HepG2 (cell line): ENCODE measurements around the gene DENND2A. TPM values are rescaled to one million over a fixed set of nuclear protein-coding genes. Genes with fewer than 3 reads are reported as not detected.
A peak's percentile ranks its signal among the peaks of the same experiment; 100 is the strongest.

Experiments used
- GATAD1 ChIP-seq: IDR thresholded peaks from 2 replicates; pipeline ENCODE4 v1.6.1; 2016; ENCODE audit warnings: missing genetic modification reagents, missing compliant biosample characterization
- HOXA3 ChIP-seq: sonication (generic); formaldehyde crosslinking; IDR thresholded peaks from 2 replicates; pipeline ENCODE4 v1.5.0; 2020; ENCODE audit warnings: missing genetic modification reagents
- KAT7 ChIP-seq: IDR thresholded peaks from 2 replicates; pipeline ENCODE4 v1.6.1; 2018; ENCODE audit warnings: borderline replicate concordance, missing compliant biosample characterization
- PCBP1 ChIP-seq: fragments of 200-400 bp; formaldehyde crosslinking; IDR thresholded peaks from 2 replicates; pipeline ENCODE4 v1.6.1; 2017; ENCODE audit warnings: mild to moderate bottlenecking, low read depth, low read length, borderline replicate concordance
- SALL1 ChIP-seq: sonication (generic); formaldehyde crosslinking; IDR thresholded peaks from 2 replicates; pipeline ENCODE4 v1.8.0; 2022; ENCODE audit warnings: mild to moderate bottlenecking, missing genetic modification reagents
- SMARCE1 ChIP-seq: fragments of 450-650 bp; IDR thresholded peaks from 2 replicates; pipeline ENCODE4 v1.6.1; 2017; ENCODE audit warnings: borderline replicate concordance
- THAP11 ChIP-seq: IDR thresholded peaks from 2 replicates; pipeline ENCODE4 v1.6.1; 2016; ENCODE audit warnings: missing biosample characterization, missing genetic modification reagents
- XRCC5 ChIP-seq: fragments of 200-400 bp; formaldehyde crosslinking; optimal IDR thresholded peaks from 2 replicates; pipeline ENCODE3; 2017; ENCODE audit warnings: mild to moderate bottlenecking, low read length
- ZBTB21 ChIP-seq: sonication (generic); formaldehyde crosslinking; IDR thresholded peaks from 2 replicates; pipeline ENCODE4 v1.4.0; 2020; ENCODE audit warnings: missing genetic modification reagents
- ZFP62 ChIP-seq: sonication (generic); formaldehyde crosslinking; IDR thresholded peaks from 2 replicates; pipeline ENCODE4 v1.4.0; 2020; ENCODE audit warnings: missing genetic modification reagents
- ZNF841 ChIP-seq: sonication (generic); formaldehyde crosslinking; IDR thresholded peaks from 2 replicates; pipeline ENCODE4 v1.8.1; 2023; ENCODE audit warnings: missing genetic modification reagents, borderline replicate concordance
- polyA plus RNA-seq, 8 experiments: library from polyadenylated mRNA; depleted of rRNA in 3 of 8; stranded (reverse) in 7 of 8; unstranded in 1 of 8; fragments of >200 nt; fragmentation: Illumina TruSeq in 4 of 8; extraction: Trizol in 4 of 8; gene quantifications; 2 replicates each; pipeline versions ENCODE4 v1.2.1 to v1.2.3, GENCODE V29; 2011 to 2016; ENCODE audit warnings: low read depth in 4 of 8, missing spikeins in 1 of 8, mixed read lengths in 1 of 8; ENCODE audit not compliant: insufficient read depth in 1 of 8
- total RNA-seq, 5 experiments: library from RNA; depleted of rRNA; stranded (reverse); fragments of >200 nt; fragmentation: Illumina TruSeq; extraction: Trizol; gene quantifications; 2 replicates each; pipeline ENCODE4 v1.2.3, GENCODE V29; 2016; ENCODE audit warnings: low read depth in 1 of 5
- TF ChIP-seq, protein P1 (sequence below): IDR thresholded peaks from 2 replicates; pipeline ENCODE4 v1.6.1; 2016; ENCODE audit warnings: low read depth, missing genetic modification reagents, missing compliant biosample characterization
- TF ChIP-seq, protein P2 (sequence below): sonication (generic); formaldehyde crosslinking; IDR thresholded peaks from 2 replicates; pipeline ENCODE4 v1.8.0; 2022; ENCODE audit warnings: missing genetic modification reagents, mild to moderate bottlenecking, borderline replicate concordance
- TF ChIP-seq, protein P3 (sequence below): IDR thresholded peaks from 2 replicates; pipeline ENCODE4 v1.6.1; 2016; ENCODE audit warnings: low read depth
- TF ChIP-seq, protein P4 (sequence below): sonication (generic); formaldehyde crosslinking; IDR thresholded peaks from 2 replicates; pipeline ENCODE4 v1.5.1; 2020; ENCODE audit warnings: mild to moderate bottlenecking, missing genetic modification reagents, moderate library complexity
- TF ChIP-seq, protein P5 (sequence below): sonication (generic); formaldehyde crosslinking; IDR thresholded peaks from 2 replicates; pipeline ENCODE4 v1.4.0; 2020; ENCODE audit warnings: missing genetic modification reagents
- TF ChIP-seq, protein P6 (sequence below): IDR thresholded peaks from 2 replicates; pipeline ENCODE4 v1.6.1; 2016; ENCODE audit warnings: missing compliant biosample characterization, missing genetic modification reagents, borderline replicate concordance

The DENND2A gene
- total and polyA plus RNA-seq, 2 of the 13 experiments (the other 11 are each of a cell fraction or from before 2014, with no cell fraction given), result not detected

DNA sequence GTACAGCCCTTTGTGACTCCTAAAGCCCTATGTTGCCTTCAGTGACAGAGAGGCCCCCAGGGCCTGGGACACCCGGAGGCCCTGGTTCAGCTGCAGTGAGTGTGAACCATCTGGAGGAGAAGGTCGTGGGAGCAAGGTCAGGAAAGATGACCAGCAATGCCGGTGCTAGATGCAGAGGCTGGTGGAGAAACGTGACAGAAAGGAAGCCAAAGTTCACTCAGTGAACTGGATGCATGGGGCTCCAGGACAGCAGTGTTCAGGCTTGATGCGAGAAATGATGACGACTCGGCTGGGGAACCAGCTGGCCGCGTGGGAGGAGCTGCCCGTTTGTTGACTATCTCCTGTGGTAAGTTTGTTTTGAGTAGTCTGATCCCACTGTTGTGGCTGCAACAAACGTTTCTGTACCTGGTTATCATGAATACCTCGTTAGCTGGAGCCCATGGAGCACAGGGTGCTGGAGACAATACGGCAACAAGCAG is 107.2 kb downstream of the DENND2A start (continued):
- TF ChIP-seq, protein P1, sequence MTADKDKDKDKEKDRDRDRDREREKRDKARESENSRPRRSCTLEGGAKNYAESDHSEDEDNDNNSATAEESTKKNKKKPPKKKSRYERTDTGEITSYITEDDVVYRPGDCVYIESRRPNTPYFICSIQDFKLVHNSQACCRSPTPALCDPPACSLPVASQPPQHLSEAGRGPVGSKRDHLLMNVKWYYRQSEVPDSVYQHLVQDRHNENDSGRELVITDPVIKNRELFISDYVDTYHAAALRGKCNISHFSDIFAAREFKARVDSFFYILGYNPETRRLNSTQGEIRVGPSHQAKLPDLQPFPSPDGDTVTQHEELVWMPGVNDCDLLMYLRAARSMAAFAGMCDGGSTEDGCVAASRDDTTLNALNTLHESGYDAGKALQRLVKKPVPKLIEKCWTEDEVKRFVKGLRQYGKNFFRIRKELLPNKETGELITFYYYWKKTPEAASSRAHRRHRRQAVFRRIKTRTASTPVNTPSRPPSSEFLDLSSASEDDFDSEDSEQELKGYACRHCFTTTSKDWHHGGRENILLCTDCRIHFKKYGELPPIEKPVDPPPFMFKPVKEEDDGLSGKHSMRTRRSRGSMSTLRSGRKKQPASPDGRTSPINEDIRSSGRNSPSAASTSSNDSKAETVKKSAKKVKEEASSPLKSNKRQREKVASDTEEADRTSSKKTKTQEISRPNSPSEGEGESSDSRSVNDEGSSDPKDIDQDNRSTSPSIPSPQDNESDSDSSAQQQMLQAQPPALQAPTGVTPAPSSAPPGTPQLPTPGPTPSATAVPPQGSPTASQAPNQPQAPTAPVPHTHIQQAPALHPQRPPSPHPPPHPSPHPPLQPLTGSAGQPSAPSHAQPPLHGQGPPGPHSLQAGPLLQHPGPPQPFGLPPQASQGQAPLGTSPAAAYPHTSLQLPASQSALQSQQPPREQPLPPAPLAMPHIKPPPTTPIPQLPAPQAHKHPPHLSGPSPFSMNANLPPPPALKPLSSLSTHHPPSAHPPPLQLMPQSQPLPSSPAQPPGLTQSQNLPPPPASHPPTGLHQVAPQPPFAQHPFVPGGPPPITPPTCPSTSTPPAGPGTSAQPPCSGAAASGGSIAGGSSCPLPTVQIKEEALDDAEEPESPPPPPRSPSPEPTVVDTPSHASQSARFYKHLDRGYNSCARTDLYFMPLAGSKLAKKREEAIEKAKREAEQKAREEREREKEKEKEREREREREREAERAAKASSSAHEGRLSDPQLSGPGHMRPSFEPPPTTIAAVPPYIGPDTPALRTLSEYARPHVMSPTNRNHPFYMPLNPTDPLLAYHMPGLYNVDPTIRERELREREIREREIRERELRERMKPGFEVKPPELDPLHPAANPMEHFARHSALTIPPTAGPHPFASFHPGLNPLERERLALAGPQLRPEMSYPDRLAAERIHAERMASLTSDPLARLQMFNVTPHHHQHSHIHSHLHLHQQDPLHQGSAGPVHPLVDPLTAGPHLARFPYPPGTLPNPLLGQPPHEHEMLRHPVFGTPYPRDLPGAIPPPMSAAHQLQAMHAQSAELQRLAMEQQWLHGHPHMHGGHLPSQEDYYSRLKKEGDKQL (CRISPR knock-in tag), result no peak
- TF ChIP-seq ZNF841 (no peak), SMARCE1 (no peak), XRCC5 (no peak), GATAD1 (CRISPR knock-in tag) (no peak), SALL1 (CRISPR knock-in tag) (peak; percentile 81), THAP11 (CRISPR knock-in tag) (peak; percentile 41), ZFP62 (CRISPR knock-in tag) (no peak), KAT7 (CRISPR knock-in tag) (no peak), ZBTB21 (CRISPR knock-in tag) (no peak), PCBP1 (no peak), HOXA3 (CRISPR knock-in tag) (peak; percentile 57; the same call in 1 of the 2 replicates)
- TF ChIP-seq, protein P2, sequence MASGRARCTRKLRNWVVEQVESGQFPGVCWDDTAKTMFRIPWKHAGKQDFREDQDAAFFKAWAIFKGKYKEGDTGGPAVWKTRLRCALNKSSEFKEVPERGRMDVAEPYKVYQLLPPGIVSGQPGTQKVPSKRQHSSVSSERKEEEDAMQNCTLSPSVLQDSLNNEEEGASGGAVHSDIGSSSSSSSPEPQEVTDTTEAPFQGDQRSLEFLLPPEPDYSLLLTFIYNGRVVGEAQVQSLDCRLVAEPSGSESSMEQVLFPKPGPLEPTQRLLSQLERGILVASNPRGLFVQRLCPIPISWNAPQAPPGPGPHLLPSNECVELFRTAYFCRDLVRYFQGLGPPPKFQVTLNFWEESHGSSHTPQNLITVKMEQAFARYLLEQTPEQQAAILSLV (CRISPR knock-in tag), result no peak
- TF ChIP-seq, protein P3, sequence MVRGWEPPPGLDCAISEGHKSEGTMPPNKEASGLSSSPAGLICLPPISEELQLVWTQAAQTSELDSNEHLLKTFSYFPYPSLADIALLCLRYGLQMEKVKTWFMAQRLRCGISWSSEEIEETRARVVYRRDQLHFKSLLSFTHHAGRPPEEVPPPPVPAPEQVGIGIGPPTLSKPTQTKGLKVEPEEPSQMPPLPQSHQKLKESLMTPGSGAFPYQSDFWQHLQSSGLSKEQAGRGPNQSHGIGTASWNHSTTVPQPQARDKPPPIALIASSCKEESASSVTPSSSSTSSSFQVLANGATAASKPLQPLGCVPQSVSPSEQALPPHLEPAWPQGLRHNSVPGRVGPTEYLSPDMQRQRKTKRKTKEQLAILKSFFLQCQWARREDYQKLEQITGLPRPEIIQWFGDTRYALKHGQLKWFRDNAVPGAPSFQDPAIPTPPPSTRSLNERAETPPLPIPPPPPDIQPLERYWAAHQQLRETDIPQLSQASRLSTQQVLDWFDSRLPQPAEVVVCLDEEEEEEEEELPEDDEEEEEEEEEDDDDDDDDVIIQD (CRISPR knock-in tag), result no peak
- TF ChIP-seq, protein P4, sequence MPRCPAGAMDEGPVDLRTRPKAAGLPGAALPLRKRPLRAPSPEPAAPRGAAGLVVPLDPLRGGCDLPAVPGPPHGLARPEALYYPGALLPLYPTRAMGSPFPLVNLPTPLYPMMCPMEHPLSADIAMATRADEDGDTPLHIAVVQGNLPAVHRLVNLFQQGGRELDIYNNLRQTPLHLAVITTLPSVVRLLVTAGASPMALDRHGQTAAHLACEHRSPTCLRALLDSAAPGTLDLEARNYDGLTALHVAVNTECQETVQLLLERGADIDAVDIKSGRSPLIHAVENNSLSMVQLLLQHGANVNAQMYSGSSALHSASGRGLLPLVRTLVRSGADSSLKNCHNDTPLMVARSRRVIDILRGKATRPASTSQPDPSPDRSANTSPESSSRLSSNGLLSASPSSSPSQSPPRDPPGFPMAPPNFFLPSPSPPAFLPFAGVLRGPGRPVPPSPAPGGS (CRISPR knock-in tag), result no peak
- TF ChIP-seq, protein P5, sequence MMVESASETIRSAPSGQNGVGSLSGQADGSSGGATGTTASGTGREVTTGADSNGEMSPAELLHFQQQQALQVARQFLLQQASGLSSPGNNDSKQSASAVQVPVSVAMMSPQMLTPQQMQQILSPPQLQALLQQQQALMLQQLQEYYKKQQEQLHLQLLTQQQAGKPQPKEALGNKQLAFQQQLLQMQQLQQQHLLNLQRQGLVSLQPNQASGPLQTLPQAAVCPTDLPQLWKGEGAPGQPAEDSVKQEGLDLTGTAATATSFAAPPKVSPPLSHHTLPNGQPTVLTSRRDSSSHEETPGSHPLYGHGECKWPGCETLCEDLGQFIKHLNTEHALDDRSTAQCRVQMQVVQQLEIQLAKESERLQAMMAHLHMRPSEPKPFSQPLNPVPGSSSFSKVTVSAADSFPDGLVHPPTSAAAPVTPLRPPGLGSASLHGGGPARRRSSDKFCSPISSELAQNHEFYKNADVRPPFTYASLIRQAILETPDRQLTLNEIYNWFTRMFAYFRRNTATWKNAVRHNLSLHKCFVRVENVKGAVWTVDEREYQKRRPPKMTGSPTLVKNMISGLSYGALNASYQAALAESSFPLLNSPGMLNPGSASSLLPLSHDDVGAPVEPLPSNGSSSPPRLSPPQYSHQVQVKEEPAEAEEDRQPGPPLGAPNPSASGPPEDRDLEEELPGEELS (CRISPR knock-in tag), result peak; percentile 72
- TF ChIP-seq, protein P6, sequence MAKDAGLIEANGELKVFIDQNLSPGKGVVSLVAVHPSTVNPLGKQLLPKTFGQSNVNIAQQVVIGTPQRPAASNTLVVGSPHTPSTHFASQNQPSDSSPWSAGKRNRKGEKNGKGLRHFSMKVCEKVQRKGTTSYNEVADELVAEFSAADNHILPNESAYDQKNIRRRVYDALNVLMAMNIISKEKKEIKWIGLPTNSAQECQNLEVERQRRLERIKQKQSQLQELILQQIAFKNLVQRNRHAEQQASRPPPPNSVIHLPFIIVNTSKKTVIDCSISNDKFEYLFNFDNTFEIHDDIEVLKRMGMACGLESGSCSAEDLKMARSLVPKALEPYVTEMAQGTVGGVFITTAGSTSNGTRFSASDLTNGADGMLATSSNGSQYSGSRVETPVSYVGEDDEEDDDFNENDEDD (CRISPR knock-in tag), result no peak
